ENCODE results near the gene LRP1B.

DNA sequence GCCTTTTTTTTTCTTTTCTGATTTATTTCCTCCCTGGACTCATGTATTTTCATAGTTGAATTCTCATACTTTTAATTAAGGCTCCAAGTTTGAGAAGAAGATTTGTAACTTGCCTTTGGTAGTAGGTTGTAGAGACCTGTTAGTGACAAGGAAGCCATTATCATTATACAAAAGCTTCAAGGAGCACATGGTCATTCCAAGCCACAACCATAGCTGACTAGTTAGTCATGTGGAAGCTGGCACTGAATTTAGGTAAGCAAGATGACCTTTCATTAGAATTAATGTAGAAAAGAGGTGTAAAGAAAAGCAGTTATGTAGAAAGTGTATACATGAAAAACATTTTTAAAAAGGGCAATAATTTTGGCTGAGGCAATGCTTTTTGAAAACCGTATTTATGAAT lies 89.7 kb downstream of the LRP1B start:
- TF ChIP-seq, protein P1, sequence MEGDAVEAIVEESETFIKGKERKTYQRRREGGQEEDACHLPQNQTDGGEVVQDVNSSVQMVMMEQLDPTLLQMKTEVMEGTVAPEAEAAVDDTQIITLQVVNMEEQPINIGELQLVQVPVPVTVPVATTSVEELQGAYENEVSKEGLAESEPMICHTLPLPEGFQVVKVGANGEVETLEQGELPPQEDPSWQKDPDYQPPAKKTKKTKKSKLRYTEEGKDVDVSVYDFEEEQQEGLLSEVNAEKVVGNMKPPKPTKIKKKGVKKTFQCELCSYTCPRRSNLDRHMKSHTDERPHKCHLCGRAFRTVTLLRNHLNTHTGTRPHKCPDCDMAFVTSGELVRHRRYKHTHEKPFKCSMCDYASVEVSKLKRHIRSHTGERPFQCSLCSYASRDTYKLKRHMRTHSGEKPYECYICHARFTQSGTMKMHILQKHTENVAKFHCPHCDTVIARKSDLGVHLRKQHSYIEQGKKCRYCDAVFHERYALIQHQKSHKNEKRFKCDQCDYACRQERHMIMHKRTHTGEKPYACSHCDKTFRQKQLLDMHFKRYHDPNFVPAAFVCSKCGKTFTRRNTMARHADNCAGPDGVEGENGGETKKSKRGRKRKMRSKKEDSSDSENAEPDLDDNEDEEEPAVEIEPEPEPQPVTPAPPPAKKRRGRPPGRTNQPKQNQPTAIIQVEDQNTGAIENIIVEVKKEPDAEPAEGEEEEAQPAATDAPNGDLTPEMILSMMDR (IDR thresholded peaks at IDR 0.05): no peak
- no peak for TF ChIP-seq EZH2 (IDR thresholded peaks at IDR 0.05; ENCODE audit: borderline replicate concordance, insufficient read depth, low read depth, low read length, poor library complexity, severe bottlenecking)
